ENCODE measurements around the gene HIVEP3.

DNA sequence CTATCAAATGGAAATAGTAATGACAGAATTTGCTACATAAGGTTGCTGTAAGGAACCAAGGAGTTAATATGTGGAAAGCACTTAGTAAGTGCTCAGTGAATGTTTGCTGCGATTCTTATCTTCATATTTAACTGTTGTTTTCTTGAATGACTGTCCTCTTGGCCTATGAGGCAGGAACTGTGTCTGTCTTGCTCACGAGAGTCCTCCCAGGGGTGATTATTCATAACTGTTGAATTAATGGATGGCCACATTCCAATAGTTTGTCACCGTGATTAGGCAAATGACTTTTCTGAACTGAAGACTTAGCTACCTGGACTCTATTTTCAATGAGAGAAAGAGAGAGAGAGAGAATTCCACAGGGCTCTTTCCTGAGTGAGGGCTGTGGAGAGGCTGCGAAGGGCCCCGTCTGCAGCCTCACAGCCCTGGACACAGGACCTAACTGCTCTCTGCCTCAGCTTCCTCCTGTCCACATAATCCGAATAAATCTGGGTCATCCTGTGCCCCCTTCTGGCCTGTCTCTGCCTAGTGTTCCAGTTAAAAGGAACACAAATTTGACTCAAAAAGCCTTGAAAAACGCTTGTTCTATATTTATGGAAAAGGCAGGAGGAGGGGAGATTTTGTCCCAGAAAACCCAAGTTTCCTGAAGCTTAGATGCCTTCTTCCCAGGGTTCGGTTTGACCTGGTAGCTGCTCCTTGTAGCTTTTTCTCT lies 442.7 kb downstream of the HIVEP3 start:
- no peak for TF ChIP-seq POLR2A (IDR thresholded peaks at IDR 0.05; ENCODE audit: low read length)
- TF ChIP-seq GATA1 (IDR thresholded peaks at IDR 0.05; ENCODE audit: low read depth, low read length), result no peak

Measured in erythroblast (primary cell).